LNCaP clone FGC (cell line): Measurements from ENCODE around the gene MRPL24.

Experiments
- DNase-seq: peaks from one replicate; pipeline ENCODE4 v3.0.0-alpha.2; 2011; ENCODE audit warnings: low read depth
- H3K4me3 ChIP-seq: 2 replicates; pipeline ENCODE4 v1.5.1; 2011; ENCODE audit warnings: mild to moderate bottlenecking, low read depth, low read length, control low read depth
- TF ChIP-seq, protein P1 (sequence below): IDR thresholded peaks from 2 replicates; pipeline ENCODE4 v1.5.1; 2012; ENCODE audit warnings: mild to moderate bottlenecking; ENCODE audit not compliant: control insufficient read depth, insufficient read depth; ENCODE audit errors: extremely low read depth

MRPL24 gene

DNA sequence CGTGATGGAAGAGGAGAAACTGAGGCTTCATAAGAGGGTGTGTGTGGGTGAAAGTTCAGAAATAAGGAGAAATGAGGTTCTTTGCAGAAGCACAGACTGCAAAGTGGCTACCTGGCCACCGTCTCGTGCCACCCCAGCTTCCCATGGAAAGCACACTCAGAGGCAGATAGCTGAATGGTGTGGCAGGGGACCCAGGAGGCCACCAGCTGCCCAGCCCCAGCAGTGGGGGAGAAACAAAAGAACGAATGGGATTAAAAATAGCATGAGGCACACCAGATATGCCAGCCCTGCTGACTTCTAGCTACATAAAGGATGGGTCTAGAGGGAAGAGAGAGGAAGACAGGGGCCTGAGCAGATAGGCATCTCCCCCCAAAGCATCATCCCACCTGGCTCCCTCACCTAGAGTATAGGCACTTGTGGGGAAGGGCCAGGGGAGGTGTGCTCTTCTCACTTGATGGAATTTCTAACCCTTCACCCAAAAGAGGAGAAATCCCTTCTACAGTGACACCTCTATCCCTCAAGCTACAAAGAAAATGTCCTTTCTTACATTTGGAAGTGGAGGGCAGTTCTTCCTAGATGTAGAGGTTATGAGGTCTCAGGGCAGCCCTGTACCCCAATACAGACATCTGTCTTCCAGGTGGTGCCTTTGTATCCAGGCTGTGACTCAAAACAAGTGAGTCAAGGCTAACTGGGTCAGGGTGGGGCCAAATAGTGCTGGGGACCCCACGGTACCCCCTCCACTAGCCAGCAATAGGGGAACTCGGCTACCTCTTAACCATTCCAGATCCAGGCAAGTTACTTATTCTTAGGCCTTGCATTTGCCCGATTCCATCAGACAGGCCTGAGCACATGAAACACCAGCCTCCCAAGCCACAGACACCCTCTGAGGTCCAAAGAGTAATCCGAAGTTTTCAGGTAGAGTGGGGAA lies 7.1 kb upstream of the MRPL24 start:
- TF ChIP-seq, protein P1, sequence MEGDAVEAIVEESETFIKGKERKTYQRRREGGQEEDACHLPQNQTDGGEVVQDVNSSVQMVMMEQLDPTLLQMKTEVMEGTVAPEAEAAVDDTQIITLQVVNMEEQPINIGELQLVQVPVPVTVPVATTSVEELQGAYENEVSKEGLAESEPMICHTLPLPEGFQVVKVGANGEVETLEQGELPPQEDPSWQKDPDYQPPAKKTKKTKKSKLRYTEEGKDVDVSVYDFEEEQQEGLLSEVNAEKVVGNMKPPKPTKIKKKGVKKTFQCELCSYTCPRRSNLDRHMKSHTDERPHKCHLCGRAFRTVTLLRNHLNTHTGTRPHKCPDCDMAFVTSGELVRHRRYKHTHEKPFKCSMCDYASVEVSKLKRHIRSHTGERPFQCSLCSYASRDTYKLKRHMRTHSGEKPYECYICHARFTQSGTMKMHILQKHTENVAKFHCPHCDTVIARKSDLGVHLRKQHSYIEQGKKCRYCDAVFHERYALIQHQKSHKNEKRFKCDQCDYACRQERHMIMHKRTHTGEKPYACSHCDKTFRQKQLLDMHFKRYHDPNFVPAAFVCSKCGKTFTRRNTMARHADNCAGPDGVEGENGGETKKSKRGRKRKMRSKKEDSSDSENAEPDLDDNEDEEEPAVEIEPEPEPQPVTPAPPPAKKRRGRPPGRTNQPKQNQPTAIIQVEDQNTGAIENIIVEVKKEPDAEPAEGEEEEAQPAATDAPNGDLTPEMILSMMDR, result no peak
- peak overlapping the region; percentile 63 for H3K4me3 ChIP-seq
- DNase-seq, result no peak

DNA sequence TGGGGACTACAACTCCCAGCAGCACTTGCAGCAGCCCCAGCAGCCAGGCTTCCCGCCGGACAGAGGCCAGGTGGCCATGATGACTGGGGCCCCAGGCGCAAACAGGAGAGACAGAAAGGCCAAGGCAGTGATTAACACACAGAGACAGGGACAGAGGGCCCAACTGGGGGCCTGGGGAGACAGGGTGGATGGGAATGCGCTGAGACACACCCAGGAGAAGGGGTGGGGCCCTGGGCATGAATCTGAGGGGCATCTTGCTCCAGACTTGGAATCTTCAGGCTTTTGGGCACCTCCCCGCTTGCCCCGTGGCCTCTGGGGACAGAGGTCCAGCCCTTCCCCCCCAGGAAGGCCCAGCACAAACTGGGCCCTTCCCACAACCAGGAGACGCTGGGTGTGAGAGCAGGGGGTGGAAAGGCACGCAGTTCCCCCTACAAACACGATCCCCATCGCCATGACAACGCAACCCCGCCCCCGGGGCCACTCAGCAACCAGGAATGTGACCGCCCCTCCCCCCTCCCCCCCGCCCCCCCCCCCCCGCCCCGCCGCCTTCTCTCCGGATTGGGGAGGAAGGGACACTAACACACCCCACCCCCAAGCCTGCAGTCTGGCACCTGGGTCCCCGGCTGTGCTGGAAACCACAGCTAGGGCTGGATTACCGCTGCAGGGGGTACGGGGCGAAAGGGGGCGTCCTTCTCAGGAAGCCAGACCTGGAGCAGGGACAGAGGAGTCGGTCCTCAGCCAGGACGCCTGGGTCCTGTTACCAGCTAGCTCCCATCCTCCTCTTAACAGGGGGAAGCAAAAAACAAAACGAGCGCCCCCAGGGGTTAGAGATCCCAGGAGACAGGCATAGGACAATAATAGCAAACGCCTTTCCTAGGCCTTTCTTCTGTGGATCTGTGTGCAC lies 6.1 kb upstream of the MRPL24 start:
- TF ChIP-seq, protein P1, result peak; percentile 17; the same call in 1 of the 2 replicates
- H3K4me3 ChIP-seq, result peak overlapping the region; percentile 63
- DNase-seq, result no peak

DNA sequence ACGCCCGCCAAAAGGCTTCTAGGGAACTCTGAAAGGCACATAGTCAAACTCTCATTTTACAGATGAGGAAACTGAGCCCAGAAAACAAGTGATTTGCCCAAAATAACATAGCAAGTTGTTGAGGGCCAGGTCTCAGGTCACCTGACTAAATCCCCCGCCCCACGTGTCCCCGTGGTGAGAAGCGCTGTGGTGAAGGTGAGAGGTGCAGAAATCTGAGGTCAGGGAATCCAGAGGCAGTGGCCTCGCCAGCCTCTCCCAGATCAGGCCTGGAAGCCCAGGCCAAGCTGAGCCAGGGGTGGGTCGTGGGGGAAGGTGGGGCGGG lies 5.5 kb upstream of the MRPL24 start:
- H3K4me3 ChIP-seq, result peak overlapping the region; percentile 63
- TF ChIP-seq, protein P1, result no peak
- DNase-seq, result no peak

DNA sequence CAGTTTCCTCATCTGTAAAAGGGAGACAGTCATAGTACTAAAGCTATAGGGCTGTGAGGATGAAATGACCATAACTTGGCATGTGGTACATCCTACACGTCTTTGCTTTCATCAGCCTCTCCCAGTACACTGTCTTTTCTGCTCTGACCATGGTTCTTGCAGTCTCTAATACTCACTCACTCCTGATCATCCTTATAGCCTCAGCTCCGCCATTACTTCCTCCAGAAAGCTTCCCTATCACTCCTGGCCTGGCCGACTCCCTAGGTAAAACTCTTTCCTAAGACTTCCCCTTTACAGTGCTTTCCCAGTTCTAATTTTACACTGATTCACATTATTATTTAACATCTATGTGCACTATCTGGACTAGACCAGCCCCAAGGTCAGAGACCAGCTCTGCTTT lies 5.0 kb upstream of the MRPL24 start:
- H3K4me3 ChIP-seq, result no peak overlapping the region
- TF ChIP-seq, protein P1, result no peak
- no peak for DNase-seq

DNA sequence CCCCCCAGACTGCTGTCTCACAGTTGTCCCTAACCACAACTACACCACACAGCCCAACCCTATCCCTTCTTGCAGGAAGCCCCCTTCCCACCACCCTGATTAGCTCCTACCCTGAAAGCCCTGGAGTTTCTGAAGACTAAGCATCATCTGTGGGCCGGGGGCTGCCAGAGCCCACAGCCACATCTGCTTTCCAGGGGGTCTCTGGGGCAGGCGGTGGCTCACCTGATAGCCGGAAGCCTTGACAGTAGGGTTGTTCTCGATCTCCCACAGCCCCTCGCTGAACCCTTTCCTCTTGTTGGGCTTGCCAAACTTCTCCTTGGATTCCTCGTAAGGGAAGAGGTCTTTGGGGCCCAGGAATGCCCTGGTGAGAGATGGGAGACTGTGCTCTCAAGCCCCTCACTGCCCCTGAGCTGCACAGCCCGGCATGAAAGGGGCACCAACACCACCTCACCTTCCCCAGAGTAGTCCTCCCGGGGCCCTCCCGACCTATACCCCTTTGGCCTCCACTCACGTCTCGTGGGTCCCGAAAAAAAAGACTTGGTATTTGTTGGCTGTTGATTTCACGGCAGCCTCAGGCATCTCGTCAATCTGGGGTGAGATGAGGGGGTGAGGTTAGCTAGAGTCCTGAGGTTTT lies 4.0 kb upstream of the MRPL24 start:
- DNase-seq, result no peak
- TF ChIP-seq, protein P1, result no peak
- H3K4me3 ChIP-seq, result no peak overlapping the region

DNA sequence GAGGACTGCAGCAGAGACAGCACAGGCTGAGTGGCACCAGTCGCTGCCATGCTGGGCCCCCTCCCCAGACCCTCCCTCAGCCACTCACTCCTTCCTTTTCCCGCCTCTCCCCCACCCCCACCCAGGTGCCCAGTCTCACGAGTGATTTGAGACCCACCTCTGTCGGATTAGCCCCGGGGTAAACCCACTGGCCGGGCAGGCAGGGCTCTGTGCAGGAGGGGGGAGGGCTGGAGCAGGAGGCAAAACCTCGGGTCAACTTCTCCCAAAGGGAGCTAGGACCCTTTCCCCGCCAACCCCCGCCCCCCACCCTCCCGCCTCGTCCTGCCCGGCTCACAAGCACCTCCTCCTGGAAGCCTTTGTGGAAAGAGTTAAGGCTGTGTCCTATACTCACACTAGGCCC lies 3.5 kb upstream of the MRPL24 start:
- DNase-seq, result no peak
- TF ChIP-seq, protein P1, result no peak
- no peak overlapping the region for H3K4me3 ChIP-seq
